Measurements from ENCODE around the gene CCDC157. TPM values are rescaled to one million over a fixed set of nuclear protein-coding genes. Genes with fewer than 3 reads are reported as not detected.
A peak's percentile ranks its signal among the peaks of the same experiment; 100 is the strongest.

CCDC157 gene
- total RNA-seq, 2 experiments from 2014 or later, result 4.0 to 4.7 TPM

GRCh38 chr22:30420347-30421125, 63.7 kb downstream of the CCDC157 start:
- ATAC-seq (ENCODE audit: low read depth), result no peak
- POLR2A ChIA-PET, result interaction anchor here (0.6 kb wide), 1 partner anchor 22 kb away, joined by 3 read pairs; no protein-coding TSS in a partner anchor
- Mint-ChIP-seq H3K27me3 (no peaks in the 10 kb centered on the region), H3K36me3 (peaks cover 31% of the 10 kb centered on the region), H3K4me1 (peaks cover 33% of the 10 kb centered on the region), H3K4me3 (no peak overlapping the region), H3K27ac (no peak overlapping the region), H3K9me3 (no peaks in the 10 kb centered on the region)
- DNase-seq, result no peak

- H3K4me3 Mint-ChIP-seq, result peak overlapping the region; percentile 98
- POLR2A ChIA-PET, result interaction anchor here (1.0 to 6.0 kb wide), 6 partner anchors 9 to 66 kb away, joined by 3 to 156 read pairs (median 22); partner anchors contain the start of genes SEC14L2 and SF3A1
- no peaks in the 10 kb centered on the region for H3K27me3 Mint-ChIP-seq
- H3K36me3 Mint-ChIP-seq, result peaks cover 22% of the 10 kb centered on the region
- no peaks in the 10 kb centered on the region for H3K9me3 Mint-ChIP-seq
- peak overlapping the region; percentile 98 for H3K27ac Mint-ChIP-seq
- peaks cover 37% of the 10 kb centered on the region for H3K4me1 Mint-ChIP-seq
- DNase-seq (no peak), ATAC-seq (ENCODE audit: low read depth) (no peak)
These were observed 65.1 kb downstream of the CCDC157 start for GRCh38 chr22:30421695-30422480.

DNA sequence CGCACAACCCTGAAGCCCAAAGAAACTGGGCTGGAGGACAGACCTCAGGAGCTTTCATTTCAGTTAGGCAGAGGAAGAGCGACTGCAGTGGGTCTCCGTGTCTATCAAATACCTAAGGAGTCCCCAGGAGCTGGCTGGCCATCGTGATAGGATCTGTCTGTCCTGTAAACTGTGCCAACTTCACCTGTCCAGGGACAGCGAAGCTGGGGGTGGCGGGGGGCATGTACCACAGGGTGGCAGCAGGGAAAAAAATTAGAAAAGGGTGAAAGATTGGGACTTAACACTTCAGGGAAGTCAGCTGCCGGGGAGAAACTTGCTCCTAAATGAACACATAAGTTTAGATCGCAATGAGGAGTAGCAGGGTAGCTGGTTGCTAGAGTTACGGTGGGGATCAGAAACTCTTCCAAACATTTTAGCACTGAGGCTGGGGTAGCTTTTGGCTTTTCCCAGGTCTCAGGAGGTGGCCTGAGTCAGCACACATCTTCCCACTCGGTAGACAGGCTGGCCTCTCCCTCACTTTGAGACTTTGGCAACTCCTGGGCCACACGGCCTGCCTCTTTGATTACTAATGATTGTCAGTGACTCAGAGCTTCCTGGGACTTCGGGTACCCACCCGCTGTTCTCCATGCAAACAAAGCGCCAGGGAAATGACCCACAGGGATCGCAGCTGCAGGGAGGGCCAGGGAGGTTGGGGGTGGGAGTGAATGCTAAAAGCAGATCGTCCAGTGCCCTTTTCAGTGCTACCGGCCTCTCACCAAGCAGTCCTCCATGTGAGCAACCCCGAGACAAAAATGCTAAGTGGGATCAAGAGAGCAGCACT, 65.9 kb downstream of the CCDC157 start:
- DNase-seq, result no peak
- Mint-ChIP-seq H3K27me3 (no peaks in the 10 kb centered on the region), H3K4me3 (peak overlapping the region; percentile 98), H3K4me1 (peaks cover 44% of the 10 kb centered on the region), H3K36me3 (peaks cover 27% of the 10 kb centered on the region), H3K27ac (peak overlapping the region; percentile 98), H3K9me3 (no peaks in the 10 kb centered on the region)
- POLR2A ChIA-PET, result interaction anchor here (1.0 to 6.0 kb wide), 14 partner anchors 10 to 869 kb away, joined by 3 to 156 read pairs (median 6); partner anchors contain the start of genes CASTOR1, CCDC157, PES1 and SEC14L2
- ATAC-seq (ENCODE audit: low read depth), result no peak

DNA sequence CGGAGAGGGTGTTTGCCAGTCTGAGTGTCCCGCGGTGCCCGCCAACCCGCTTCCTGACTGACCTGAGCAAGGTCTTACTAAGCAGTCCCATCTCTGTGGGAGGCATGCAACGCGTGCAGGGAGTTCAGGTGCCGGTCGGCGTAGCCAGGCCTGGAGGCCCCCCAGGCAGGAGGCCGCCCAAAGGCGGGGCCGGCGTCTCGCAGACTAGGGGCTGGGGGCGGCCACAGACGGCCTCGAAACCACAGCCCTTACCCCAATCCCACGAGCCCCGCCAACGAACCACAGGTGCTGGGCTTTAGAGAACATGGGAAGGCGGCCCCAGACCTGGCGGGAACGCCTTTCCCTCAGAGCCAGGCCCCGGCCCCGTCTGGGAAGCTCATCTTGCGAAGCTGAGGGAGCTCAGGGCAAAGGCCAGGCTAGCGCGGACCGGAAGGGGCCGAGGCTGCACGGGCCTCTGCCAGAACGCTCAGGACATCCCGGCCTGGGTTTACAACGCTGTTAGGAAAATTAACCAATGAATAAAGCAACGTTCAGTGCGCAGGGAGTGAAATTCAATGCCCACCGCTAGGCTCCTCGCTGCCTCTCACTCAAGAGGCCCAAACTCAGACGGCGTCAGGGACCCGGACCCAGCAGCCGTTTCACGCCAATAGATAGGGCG, 66.6 kb downstream of the CCDC157 start:
- DNase-seq (no peak), ATAC-seq (ENCODE audit: low read depth) (peak; percentile 15)
- H3K4me1 Mint-ChIP-seq, result peaks cover 44% of the 10 kb centered on the region
- H3K36me3 Mint-ChIP-seq, result peaks cover 24% of the 10 kb centered on the region
- POLR2A ChIA-PET, result interaction anchor here (0.6 to 6.0 kb wide), 23 partner anchors 11 to 1035 kb away, joined by 3 to 156 read pairs (median 4); partner anchors contain the start of genes AP1B1, CASTOR1, CCDC157 and PES1
- H3K4me3 Mint-ChIP-seq, result peak overlapping the region; percentile 98
- H3K9me3 Mint-ChIP-seq, result no peaks in the 10 kb centered on the region
- H3K27ac Mint-ChIP-seq, result peak overlapping the region; percentile 98
- no peaks in the 10 kb centered on the region for H3K27me3 Mint-ChIP-seq

GRCh38 chr22:30423959-30424533, 67.2 kb downstream of the CCDC157 start:
- peak; percentile 93 for DNase-seq
- POLR2A ChIA-PET, result interaction anchor here (0.6 to 6.0 kb wide), 22 partner anchors 11 to 1036 kb away, joined by 3 to 156 read pairs (median 4); partner anchors contain the start of genes AP1B1, CASTOR1, CCDC157 and PES1
- H3K4me1 Mint-ChIP-seq, result peaks cover 44% of the 10 kb centered on the region
- H3K36me3 Mint-ChIP-seq, result peaks cover 29% of the 10 kb centered on the region
- no peaks in the 10 kb centered on the region for H3K9me3 Mint-ChIP-seq
- H3K27me3 Mint-ChIP-seq, result no peaks in the 10 kb centered on the region
- H3K27ac Mint-ChIP-seq, result peak overlapping the region; percentile 98
- peak; percentile 95 for ATAC-seq (ENCODE audit: low read depth)
- peak overlapping the region; percentile 98 for H3K4me3 Mint-ChIP-seq

- H3K9me3 Mint-ChIP-seq, result no peaks in the 10 kb centered on the region
- POLR2A ChIA-PET, result interaction anchor here (0.6 to 6.0 kb wide), 17 partner anchors 10 to 1977 kb away, joined by 3 to 156 read pairs (median 3); partner anchors contain the start of genes AP1B1, CASTOR1, CCDC157 and PES1
- ATAC-seq (ENCODE audit: low read depth) (no peak), DNase-seq (peak; percentile 50)
- peaks cover 26% of the 10 kb centered on the region for H3K36me3 Mint-ChIP-seq
- peaks cover 44% of the 10 kb centered on the region for H3K4me1 Mint-ChIP-seq
- H3K27ac Mint-ChIP-seq, result peak overlapping the region; percentile 98
- H3K4me3 Mint-ChIP-seq, result peak overlapping the region; percentile 98
- no peaks in the 10 kb centered on the region for H3K27me3 Mint-ChIP-seq
These were observed 67.9 kb downstream of the CCDC157 start for GRCh38 chr22:30424534-30425326.

DNA sequence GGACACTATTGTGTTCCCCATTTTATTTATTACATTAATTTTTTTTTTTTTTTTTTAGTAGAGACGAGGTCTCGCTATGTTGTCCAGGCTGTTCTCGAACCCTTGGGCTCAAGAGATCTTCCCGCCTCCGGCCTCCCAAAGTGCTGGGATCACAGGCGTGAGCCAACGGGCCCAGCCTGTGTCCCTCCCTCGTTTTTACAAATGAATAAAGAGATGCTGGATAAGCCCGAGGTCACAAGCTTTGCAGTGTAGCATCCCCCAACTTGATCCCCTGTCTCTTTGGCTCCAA, 68.5 kb downstream of the CCDC157 start:
- Mint-ChIP-seq H3K27me3 (no peaks in the 10 kb centered on the region), H3K36me3 (peaks cover 29% of the 10 kb centered on the region), H3K4me1 (peaks cover 44% of the 10 kb centered on the region), H3K9me3 (no peaks in the 10 kb centered on the region), H3K4me3 (peak overlapping the region; percentile 98), H3K27ac (peak overlapping the region; percentile 97)
- POLR2A ChIA-PET, result interaction anchor here (0.6 to 6.0 kb wide), 7 partner anchors 9 to 1976 kb away, joined by 3 to 156 read pairs (median 3); partner anchors contain the start of genes SEC14L2 and THOC5
- DNase-seq (no peak), ATAC-seq (ENCODE audit: low read depth) (no peak)

DNA sequence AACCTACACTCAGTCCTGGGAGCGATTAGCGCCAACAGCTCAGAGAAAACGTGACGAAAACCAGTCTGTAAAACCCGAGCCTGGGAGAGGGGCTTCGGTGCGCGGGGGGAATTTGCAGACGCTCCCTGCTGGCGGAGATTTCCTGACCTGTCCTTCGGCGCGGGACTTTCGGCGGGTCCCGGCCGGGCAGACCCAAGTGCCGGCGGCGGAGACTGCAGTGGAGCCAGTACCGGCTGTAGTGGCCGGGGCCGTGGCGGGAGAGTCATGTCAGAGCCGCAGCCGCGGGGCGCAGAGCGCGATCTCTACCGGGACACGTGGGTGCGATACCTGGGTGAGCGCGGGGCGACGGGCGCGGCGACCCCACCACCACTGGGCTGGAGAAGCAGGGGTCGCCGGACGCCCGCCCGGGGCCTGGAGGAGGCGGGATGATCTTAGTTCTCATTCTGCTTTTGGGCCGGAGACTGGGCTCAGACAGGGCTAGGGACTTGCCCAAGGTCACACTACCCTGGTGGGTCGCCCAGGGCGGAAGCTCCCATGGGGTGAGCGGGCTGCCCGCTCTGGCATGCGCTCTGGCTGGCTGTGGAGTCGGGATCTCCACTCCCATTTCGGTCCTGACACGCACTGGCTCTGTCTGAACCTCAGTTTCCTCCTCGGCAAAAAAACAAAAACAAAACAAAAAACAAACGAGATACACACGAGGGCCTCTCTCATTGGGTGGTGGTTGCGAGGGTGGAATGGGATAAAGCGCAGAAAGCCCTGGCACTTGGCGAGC, 69.0 kb downstream of the CCDC157 start, which contains the start of gene MTFP1:
Gene MTFP1 (plus strand): TSS at position 153 of the 772 bp plus-strand sequence. CDS start 112 bp downstream, at position 265.
- ATAC-seq (ENCODE audit: low read depth), result peak; percentile 2
- H3K4me1 Mint-ChIP-seq, result peaks cover 40% of the 10 kb centered on the region
- H3K4me3 Mint-ChIP-seq, result peak within 1 kb of the TSS; percentile 98
- no peaks in the 10 kb centered on the region for H3K27me3 Mint-ChIP-seq
- peaks cover 29% of the 10 kb centered on the region for H3K36me3 Mint-ChIP-seq
- no peaks in the 10 kb centered on the region for H3K9me3 Mint-ChIP-seq
- POLR2A ChIA-PET, result interaction anchor here (0.6 to 6.0 kb wide), 6 partner anchors 9 to 872 kb away, joined by 3 to 156 read pairs (median 18); partner anchors contain the start of genes SEC14L2 and THOC5
- H3K27ac Mint-ChIP-seq, result peak within 1 kb of the TSS; percentile 98
- peak; percentile 71 for DNase-seq
